IPS-NIHi7 (cell line): ENCODE results near the gene FBXO3.

ENCODE experiments used
- DNase-seq: peaks from one replicate; pipeline ENCODE4 v3.0.0; 2012; ENCODE audit warnings: mixed read lengths; ENCODE audit errors: extremely low spot score

Gene FBXO3

DNA sequence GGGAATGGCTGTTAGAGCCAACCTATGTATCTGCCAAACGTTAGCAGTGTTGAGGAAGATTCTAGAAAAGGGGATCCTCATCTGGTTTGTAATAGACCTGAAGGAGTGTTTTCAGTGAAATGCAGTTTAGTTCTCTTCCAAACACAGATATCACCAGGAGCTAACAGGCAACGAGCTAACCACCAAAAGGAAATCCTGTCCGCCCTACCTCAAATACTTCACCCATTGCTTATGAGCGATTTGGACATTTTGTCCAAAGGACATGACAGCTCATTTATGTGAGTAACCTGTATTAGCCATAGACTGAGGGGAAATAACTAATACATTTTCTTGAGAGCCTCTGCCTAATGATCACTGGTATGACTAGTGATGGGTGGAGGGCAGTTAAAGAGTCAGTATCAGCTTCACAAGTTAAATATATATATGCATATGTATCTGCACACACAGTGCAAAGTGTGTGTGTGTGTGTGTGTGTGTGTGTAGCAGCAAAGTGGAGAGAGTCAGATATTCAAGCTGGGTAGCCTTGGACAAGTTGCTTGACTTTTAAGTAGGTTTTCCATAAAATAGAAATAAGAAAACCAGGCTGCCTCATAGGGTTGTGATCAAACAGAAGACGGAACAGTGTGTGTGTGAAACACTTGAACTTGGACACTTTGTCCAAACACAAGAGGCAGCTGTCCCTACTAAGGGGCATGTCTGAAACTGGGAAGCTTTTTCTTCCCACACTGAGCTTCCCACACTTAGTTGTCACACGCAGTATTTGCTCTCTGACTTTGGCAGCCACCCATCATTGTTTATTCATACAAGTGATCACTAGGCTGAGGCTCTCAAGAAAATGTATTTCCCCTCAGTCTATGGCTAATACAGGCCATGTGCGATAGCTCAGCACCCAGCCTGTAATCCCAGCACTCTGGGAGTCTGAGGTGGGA is 72.8 kb downstream of the FBXO3 start:
- DNase-seq = no peak

DNA sequence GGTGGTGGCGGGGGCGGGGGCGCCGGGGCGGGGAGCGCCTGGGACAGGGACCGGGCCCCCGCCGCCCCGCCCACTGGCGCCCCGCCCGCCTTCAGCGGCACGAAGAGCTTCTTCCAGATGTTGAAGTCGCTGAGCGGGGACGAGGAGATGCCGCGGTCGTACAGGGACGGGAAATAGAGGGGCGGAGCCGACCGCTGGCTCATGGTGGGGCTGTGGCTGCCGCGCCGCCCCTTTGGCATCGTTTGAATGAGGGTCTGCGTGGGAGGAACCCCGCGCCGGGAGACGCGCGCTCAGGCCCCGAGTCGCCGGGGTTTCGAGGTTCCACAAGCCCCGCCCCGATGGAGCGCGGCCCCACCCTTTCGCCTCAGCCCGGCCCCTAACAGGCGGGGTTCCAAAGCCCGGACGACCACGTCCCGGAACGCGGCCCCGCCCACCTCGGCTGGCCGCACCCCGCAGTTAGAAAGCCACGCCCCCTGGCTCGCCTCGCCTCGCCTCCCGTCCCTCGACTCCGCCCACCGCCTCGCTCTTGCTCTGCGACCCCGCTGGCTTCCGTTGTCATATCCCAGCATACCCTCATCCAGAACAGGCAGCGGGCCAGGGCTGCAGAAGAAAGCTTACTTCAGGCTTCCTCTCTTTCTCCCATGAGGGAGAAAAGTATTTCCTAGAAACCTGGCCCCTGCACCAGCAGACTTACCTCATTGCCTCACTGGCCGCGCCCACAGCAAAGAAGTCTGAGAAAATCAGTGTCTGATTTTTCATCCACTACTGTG is 73.6 kb downstream of the FBXO3 start, which contains the start of gene C11orf91:
Gene C11orf91, minus strand, starts transcription at position 325 of the 770 bp plus-strand sequence. Its CDS starts 86 bp downstream, at position 239.
- peak; percentile 98 for DNase-seq

DNA sequence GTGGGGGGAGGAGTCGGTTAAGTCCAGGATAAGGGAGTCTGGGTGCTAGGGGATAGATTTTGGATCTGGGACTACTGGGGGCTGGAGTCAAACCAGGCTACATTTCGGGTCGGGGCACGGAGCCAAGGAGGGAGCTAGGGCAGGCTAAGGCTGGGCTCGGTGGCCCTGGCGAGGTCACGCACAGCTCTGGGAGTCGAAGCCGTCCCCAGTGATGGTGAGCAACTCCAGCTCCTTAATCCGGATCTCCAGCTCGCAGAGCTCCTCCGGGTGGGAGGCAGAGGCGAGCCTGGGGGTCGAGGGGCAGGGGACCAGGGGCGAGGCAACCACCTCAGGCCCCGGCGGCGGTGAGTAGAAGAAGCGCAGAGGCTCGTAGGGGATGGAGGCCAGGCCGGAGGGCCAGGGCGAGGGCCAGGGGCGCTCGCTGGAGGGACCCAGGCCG is 74.2 kb downstream of the FBXO3 start:
- no peak for DNase-seq

DNA sequence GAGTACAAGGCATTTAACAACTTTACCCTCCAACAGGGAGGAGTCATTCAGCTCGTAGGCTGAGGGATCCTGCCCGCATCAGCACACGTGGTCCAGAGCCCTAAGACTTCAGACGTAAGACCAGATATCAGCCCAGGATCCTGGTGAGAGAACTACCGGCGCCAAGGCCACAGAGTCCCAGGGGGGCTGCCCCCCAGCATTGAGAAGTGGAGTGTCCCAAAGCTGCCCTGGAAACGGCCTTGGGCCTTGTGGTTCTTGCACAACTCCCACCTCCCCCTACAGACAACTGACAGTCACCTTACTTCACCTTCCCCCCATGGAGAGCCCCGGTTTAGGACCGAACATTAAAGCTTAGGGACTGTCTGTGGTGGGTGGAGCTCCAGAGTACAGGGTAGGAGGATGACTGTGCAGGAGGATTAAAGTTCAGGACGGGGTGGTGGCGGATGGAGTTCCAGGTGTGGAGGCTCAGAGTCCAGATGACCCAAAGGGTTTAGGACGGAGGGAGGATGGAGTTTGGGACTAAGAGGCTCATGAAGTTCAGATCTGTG is 74.7 kb downstream of the FBXO3 start:
- DNase-seq = no peak

DNA sequence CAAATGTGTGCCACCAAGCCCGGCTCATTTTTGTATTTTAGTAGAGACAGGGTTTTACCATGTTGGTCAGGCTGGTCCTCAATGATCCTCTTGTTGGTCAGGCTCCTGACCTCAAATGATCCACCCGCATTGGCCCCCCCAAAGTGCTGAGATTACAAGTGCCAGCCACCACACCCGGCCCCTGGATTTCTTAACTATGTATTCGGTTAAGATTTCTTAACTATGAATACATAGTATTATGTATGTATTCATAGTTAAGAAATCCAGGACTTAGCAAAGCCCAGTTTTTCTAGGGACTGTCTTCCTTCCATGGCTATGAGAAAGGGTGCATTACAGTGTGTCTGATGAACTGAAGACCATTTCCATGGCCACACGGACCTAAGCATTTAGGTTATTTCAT is 75.4 kb downstream of the FBXO3 start:
- no peak for DNase-seq

DNA sequence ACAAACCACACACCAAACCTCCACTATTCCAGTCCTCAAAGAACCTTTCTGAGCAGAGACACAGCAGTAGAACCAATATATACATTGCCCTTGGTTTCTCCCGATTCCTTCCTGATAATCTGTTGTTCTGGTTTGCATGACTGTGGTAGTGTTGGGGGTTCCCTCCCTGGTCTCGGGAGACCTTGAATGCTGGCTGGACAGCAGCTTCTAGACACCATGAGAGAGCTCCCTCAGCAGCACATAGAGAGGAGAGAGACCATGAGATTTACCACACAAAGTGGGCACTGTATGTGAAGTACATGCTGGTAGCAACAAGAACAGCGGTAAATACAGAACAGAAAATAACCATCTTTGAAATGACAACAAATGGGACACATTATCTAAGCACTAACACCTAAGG is 76.3 kb downstream of the FBXO3 start:
- DNase-seq = no peak

DNA sequence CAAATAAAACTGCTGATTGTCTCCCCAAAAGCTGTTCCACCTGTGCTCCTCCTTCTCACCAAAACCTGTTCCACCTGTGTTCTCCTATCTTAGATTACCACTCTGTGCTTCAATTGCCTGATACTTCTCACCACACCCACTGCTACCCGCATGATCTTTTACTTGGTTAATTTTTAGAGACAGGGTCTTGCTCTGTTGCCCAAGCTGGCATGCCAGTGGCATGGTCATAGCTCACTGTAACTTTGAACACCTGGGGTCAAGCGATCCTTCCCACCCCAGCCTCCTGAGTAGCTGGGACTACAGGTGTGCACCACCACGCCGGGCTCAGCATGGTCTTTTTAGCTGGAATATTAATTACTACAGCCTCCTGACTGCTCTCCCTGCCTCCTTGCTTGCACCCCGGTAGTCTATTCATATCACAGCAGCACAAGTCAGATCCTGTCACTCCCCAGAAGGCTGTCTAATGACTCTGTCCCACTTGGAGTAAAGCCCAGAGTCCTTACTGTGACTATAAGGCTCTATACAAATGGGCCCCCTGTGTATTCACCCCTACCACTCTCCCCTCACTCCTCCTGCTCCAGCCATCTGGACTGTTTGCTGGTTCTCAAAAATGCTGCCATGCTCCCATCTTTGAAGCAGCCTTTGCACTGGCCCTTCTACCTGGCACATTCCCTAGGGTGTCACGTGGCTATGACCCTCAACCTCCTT is 77.2 kb downstream of the FBXO3 start:
- DNase-seq = no peak

DNA sequence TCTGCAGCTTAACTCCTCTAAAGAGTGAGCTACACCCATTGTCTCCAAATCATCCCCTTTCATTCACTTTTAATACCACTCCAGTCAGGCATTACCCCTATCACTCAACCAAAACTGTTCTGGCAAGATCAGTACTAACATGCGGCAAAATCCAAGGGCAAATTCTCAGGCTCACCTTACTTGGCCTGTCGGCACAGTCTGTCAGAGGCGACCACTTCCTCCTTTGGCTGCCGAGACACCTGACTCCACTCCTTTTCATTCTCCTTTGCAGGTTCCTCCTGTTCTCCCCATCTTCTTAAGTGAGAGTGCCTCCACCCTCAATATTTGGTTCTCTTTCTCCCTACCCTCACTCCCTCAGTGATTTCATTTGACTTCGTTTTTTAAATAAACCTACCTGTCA is 77.9 kb downstream of the FBXO3 start:
- no peak for DNase-seq

DNA sequence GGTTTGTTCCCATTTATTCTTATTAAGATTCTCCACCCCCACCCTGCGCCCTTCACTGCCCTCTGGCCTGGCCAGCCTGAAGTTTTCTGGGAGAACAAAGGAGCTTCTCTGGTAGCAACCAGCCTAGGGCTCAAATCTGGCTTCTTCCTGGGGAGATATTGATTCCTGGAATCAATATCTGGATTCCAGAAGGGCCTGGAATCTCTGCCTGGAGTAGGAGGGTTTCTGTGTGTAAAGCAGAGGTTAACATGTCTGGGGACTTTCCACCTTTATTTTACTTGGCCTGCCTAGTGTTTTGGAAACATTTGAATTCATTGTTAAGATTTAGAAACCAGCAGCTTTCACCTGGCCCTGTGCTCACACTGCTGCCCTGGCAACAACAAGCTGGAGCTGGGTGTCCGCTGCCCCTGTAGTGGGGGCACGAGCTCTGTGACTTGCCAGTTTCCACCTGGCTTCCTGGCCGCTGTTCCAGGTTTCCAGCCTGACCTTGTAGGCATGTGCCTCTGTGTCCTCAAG is 79.2 kb downstream of the FBXO3 start:
- no peak for DNase-seq

DNA sequence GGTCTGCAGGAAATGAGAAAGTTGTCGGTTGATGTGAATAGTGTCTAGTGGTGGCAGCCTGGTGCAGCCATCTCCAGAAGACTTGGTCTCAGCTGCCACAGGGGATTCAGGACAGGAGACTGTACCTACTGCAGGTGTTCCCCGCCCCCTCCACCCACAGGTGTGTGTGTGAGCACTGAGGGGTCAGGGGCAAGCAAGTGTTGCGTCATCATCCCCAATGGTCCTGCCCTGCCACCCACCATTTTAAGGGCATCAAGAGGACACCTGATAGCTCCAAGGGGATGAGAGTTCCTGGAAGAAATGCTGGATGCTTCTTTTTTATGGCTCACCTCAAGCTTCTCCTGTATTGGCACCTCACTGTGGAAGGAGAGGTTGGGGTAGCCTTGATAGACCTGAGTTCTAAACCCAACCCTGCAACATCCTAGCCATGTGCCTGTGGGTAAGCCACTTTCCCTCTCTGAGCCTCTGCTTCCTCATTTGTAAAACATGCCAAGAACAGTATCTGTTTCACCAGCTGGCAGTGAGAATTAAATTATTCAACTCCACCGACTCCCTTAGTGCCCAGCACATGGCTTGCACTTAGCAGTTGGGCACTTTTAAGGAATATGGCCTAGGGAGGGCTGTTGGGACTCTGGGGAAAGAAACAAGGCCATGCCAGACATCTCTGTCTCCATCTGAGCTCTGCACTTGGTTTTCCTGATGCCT is 79.8 kb downstream of the FBXO3 start:
- DNase-seq = no peak

DNA sequence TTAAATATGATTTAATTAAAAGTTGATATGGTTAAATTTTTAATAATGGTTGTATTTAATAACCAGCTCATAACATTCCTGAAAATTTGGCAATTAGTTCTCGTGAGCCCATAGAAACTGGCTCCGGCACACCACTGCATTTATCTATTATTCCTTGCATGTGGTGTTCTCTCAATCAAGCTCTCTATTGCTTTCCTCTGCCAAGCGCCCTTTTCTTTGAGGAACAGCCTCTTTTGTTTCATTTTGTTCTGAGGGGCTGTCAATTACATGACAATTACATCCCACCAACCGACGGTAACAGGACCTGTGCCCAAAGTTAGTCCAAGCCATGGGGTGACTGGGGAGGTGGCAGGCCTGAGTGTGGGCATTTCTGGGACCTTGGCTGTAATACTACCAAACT is 81.8 kb downstream of the FBXO3 start:
- DNase-seq = no peak

DNA sequence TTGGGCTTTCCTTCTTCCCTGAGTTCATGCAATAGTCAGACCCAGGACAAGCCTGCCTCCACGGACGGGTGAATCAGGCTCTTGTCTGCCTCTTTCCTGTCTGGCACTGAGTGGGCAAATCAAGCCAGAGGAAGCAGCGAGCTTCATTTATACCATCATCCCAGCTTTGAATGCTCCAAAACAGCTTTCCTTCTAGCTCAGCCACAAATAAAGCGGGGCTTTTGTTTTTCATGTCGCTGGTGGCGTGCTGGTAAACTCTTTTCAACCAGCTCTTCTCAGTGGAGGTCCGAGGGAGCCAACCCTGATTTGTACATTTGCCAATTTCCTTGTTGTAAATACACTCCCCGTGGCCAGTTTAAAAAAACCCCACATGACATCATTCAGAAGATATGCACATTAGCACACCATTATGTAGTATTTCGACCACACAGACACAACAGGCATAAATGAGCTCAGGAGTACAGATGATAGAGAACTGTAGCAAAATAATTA is 82.3 kb downstream of the FBXO3 start:
- no peak for DNase-seq

DNA sequence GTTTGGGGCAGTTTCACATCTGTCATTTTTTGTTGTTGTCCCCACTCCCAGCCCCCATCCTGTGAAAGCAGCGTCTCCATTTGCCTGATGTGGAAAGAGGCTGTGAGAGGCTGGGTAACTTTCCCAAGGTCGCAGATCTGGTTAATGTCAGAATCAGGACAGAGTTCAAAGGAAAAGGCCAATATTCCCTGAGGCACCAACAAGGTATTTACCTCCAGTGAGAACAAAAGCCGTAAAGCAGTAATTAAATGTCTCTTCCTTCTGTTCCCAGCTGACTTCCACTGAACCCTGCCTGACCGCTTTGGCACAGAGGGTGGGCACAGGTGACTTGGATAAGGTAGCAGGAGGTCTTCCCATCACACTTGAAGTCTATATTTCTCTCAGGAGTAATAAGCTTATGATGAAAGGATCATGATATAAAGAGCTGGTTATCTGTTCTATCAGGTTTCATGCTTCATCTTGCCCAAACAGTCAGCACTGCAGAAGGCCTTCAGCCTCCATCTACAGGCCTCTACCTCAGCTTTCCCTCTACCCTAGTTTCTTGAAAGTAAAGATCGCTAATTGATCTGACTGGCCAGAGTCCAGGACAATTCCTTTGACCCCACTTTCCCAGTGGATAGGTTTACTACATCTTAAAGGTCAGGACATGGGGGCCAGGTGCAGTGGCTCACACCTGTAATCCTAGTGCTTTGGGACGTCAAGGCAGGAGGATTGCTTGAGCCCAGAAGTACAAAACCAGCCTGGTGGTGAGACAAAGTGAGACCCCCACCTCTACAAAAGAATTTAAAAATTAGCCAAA is 83.1 kb downstream of the FBXO3 start:
- DNase-seq = no peak
